Fibroblast of villous mesenchyme (primary cell): ENCODE measurements around the gene TMEM74B. TPM values are rescaled to one million over a fixed set of nuclear protein-coding genes. Genes with fewer than 3 reads are reported as not detected.

Experiments used
- DNase-seq: peaks from one replicate; pipeline ENCODE4 v3.0.0-alpha.2; 2010; ENCODE audit warnings: low read depth
- H3K4me3 ChIP-seq: 2 replicates; pipeline ENCODE4 v1.5.1; 2011; ENCODE audit warnings: low read depth, mild to moderate bottlenecking, low read length
- CTCF ChIP-seq: IDR thresholded peaks from 2 replicates; pipeline ENCODE4 v1.5.1; 2012; ENCODE audit warnings: low read depth, mild to moderate bottlenecking, low read length; ENCODE audit not compliant: insufficient read depth
- total RNA-seq: library from RNA; depleted of rRNA; stranded (reverse); fragments of >200 nt; gene quantifications from 2 replicates; pipeline ENCODE4 v1.2.3, GENCODE V29; 2012

Gene TMEM74B
- total RNA-seq: not detected in 2 replicates

DNA sequence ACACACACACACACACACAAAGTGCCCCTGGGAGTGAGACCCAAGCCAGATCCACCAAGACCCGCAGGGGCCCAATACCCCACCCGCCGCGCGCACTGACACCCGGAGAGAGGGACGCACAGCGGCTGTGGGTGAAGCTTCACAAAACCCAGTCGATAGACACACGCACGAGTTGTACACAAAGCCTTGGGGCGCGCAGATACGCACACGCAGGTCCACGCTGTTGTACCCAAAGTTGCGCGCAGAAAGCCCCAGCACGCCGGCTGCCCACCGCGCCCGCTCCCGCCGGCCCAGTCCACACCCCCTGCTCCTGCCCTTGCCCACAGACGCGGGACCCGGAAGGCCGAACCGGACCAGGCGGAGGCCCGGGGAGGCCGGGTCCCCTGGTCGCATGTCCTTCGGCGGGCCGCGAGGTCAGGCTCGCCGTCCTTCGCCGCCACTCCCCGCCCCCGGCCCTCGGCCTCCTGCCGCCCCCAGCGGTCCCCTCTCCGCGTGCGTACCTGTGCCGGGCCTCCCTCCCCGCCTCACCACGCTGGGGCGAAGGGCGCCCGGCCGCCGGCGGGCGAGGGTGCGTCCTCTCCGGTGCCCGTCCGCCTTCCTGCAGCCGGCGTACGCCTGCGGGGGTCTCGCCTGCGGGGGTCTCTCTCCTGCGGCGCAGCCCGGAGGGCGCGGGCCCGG, at the start of gene TMEM74B:
Gene TMEM74B (minus strand): TSS at position 344 of the 678 bp plus-strand sequence. CDS start 1,180 bp downstream, outside the sequence.
- peak within 1 kb of the TSS; percentile 50 for H3K4me3 ChIP-seq
- no peak for DNase-seq
- no peak for TF ChIP-seq CTCF

- no peak overlapping the region for H3K4me3 ChIP-seq
- DNase-seq: no peak
- no peak for TF ChIP-seq CTCF
These were observed 47.7 kb upstream of the TMEM74B start for GRCh38 chr20:1232286-1233111.

DNA sequence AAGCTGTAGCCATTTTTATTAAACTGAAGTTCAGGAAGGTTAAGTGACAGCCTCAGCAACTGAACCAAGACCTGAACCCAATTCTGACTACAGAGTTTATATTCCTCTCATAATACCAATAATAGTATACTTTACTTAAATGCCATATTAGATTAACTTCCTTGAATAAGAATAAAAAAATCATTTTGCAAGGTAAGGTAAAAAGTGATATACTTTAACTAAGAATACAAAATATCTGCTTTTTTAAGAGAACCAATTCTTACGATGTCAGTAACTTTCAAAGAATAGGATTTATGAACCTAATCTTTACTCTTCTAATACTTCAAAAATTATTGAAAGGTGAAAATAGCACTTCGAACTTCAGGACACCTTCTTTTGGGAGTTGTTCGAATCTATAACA, 44.8 kb upstream of the TMEM74B start:
- TF ChIP-seq CTCF: no peak
- no peak for DNase-seq

DNA sequence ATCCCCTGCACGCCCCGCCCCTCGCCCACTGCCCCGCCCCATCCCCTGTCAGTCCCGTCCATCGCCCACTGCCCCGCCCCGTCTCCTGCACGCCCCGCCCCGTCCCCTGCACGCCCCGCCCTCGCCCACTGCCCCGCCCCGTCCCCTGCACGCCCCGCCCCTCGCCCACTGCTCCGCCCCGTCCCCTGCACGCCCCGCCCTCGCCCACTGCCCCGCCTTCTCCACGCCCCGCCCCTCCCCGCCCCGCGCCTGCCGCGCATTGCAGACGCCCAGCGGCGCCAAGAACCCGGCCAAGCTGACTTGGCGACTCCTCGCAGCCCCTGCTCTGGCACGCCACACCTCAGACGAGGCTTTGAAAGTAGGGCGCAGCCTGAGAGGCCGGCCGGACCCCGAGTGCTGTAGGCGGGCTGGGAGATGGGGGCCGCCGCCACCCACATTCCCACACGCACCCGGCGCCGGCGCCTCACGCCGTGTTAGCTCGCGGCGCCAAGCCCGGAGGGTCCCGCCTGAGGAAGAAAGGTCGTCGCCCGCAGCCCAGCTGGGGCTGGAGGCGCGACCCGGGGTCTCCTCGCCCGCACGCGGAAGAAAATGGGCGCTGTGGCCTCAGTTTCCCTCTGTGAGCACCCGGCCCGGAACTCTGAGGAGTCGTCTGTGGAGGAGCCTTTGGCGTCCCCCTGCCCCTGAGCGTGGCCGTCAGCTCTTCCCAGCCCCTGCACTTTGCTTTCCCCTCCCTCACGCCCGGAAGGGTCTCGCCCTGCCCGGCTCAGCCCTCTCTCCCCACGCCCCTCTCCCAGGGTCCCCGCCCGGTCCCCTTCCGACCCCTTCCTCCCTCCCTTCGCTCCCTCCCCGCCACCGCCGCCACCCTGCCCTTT, 41.2 kb upstream of the TMEM74B start, which contains the start of gene RAD21L1:
Gene RAD21L1 (plus strand): TSS at position 262 of the 872 bp plus-strand sequence. CDS start 2,410 bp downstream, outside the sequence.
- no peak for TF ChIP-seq CTCF
- peak; percentile 85 for DNase-seq
- peak within 1 kb of the TSS; percentile 77 for H3K4me3 ChIP-seq

More for the DNA sequence above, 44.8 kb upstream of the TMEM74B start:
- no peak overlapping the region for H3K4me3 ChIP-seq

GRCh38 chr20:1225263-1225782, 40.5 kb upstream of the TMEM74B start:
- DNase-seq: no peak
- TF ChIP-seq CTCF: no peak
- H3K4me3 ChIP-seq: peak overlapping the region; percentile 60
